K562 (cell line): ENCODE data around the gene SLC16A1. TPM values are rescaled to one million over a fixed set of nuclear protein-coding genes. Genes with fewer than 3 reads are reported as not detected.

Experiments
- FOS ChIP-seq: IDR thresholded peaks from 3 replicates; pipeline ENCODE4 v1.6.1; 2011; ENCODE audit not compliant: insufficient read length; ENCODE audit errors: extremely low read depth
- KAT2B ChIP-seq: IDR thresholded peaks from one replicate; pipeline ENCODE4 v1.6.1; 2012; ENCODE audit warnings: low read depth, mild to moderate bottlenecking, control low read depth, inconsistent platforms, low read length, moderate library complexity
- KAT7 ChIP-seq: sonication (generic); formaldehyde crosslinking; IDR thresholded peaks from 2 replicates; pipeline ENCODE4 v1.8.0; 2022; ENCODE audit warnings: missing genetic modification reagents, mild to moderate bottlenecking, borderline replicate concordance
- KLF13 ChIP-seq: fragments of 450-650 bp; IDR thresholded peaks from 2 replicates; pipeline ENCODE4 v1.6.1; 2016; ENCODE audit warnings: missing genetic modification characterization, low read depth, mild to moderate bottlenecking, missing compliant biosample characterization, moderate library complexity, borderline replicate concordance
- NFIC ChIP-seq: fragments of 450-650 bp; IDR thresholded peaks from 2 replicates; pipeline ENCODE4 v1.6.1; 2017; ENCODE audit warnings: mild to moderate bottlenecking, inconsistent platforms
- SUPT5H ChIP-seq: fragments of 450-650 bp; IDR thresholded peaks from 2 replicates; pipeline ENCODE4 v1.6.1; 2016
- TARDBP ChIP-seq: fragments of 450-650 bp; IDR thresholded peaks from 2 replicates; pipeline ENCODE4 v1.6.1; 2016
- TBL1XR1 ChIP-seq, 2 experiments: IDR thresholded peaks; 2 replicates each; pipeline ENCODE4 v1.6.1; 2012; ENCODE audit warnings: improper control_type of control experiment in 2 of 2, low read length in 2 of 2, mild to moderate bottlenecking in 1 of 2
- YBX1 ChIP-seq: fragments of 450-650 bp; IDR thresholded peaks from 2 replicates; pipeline ENCODE4 v1.7.1; 2016; ENCODE audit warnings: mild to moderate bottlenecking
- ZNF224 ChIP-seq: sonication (generic); formaldehyde crosslinking; IDR thresholded peaks from 2 replicates; pipeline ENCODE4 v1.8.0; 2022; ENCODE audit warnings: mild to moderate bottlenecking, missing genetic modification reagents
- ZNF764 ChIP-seq: fragments of 250-450 bp; sonication (Bioruptor Pico); IDR thresholded peaks from 2 replicates; pipeline ENCODE4 v1.4.0; 2020; ENCODE audit warnings: low read depth, mild to moderate bottlenecking, moderate library complexity
- polyA plus RNA-seq, 8 experiments: library from polyadenylated mRNA; depleted of rRNA in 4 of 8; stranded (reverse) in 5 of 8; unstranded in 3 of 8; fragments of >200 nt; fragmentation: Nextera tagmentation in 2 of 8; fragmentation: Illumina TruSeq in 1 of 8; extraction: Ambion mirVana in 2 of 8; extraction: Trizol in 1 of 8; gene quantifications; 2 replicates each; pipeline versions ENCODE4 v1.2.1 to v1.2.3, GENCODE V29; 2011 to 2014; ENCODE audit warnings: inconsistent platforms in 1 of 8, missing spikeins in 1 of 8
- total RNA-seq, 7 experiments: library from RNA; depleted of rRNA in 6 of 7; stranded (reverse); fragments of >200 nt in 6 of 7; fragmentation: Illumina TruSeq in 2 of 7; extraction: Trizol in 2 of 7; gene quantifications; 2 replicates each; pipeline versions ENCODE4 v1.2.1 to v1.2.3, GENCODE V29; 2011 to 2021; ENCODE audit warnings: low replicate concordance in 1 of 7
- TF ChIP-seq, protein P1 (sequence below), 2 experiments: fragments of 450-650 bp; IDR thresholded peaks; 2 replicates each; pipeline ENCODE4 v1.6.1; 2018; ENCODE audit warnings: mild to moderate bottlenecking in 2 of 2, low read depth in 1 of 2; ENCODE audit not compliant: partially characterized antibody in 2 of 2
- TF ChIP-seq, protein P2 (sequence below): fragments of 450-650 bp; formaldehyde crosslinking; IDR thresholded peaks from 2 replicates; pipeline ENCODE4 v1.4.0; 2020; ENCODE audit warnings: mild to moderate bottlenecking
- TF ChIP-seq, protein P3 (sequence below), 2 experiments: fragments of 250-450 bp in 1 of 2; fragments of 450-650 bp in 1 of 2; sonication (Bioruptor Pico) in 1 of 2; IDR thresholded peaks; 2 replicates each; pipeline versions ENCODE4 v1.6.1 to v1.8.0; 2016 to 2021; ENCODE audit warnings: mild to moderate bottlenecking in 2 of 2, moderate library complexity in 2 of 2, missing compliant biosample characterization in 1 of 2, missing genetic modification characterization in 1 of 2

The SLC16A1 gene
- total and polyA plus RNA-seq, 9 of the 15 experiments (the other 6 are each of a cell fraction or from before 2014, with no cell fraction given) = 73.1 to 244 (median 117) TPM

DNA sequence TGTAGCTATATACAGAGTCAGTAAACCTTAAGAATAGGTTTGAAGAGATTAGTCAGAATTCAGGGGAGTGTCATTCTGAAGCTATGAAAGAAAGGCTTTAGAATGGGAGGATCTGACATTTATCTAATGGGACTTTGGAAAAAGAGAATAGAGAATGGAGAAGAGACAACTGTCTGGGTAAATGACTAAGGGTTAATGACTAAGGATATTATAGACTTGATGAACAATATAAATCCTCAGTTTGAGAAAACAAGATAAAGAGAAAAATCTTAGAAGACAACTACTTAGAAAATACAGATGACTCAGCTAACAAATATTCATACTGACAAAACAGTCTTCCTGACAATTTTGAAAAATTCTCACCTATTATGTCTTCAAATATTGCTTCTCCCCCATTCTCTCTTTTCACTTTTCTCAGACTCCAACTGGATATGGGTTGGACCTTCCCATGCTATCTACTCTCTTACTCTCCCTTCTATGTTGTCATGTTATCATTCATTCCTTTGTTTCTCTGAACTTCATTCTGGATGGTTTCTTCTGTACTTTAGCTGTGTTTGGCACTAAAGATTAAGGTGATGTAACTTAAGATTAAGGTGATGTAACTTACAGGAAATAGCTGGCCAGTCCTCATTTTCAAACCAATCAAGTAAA, 20.4 kb downstream of the SLC16A1 start (continued):
- TF ChIP-seq, protein P1, sequence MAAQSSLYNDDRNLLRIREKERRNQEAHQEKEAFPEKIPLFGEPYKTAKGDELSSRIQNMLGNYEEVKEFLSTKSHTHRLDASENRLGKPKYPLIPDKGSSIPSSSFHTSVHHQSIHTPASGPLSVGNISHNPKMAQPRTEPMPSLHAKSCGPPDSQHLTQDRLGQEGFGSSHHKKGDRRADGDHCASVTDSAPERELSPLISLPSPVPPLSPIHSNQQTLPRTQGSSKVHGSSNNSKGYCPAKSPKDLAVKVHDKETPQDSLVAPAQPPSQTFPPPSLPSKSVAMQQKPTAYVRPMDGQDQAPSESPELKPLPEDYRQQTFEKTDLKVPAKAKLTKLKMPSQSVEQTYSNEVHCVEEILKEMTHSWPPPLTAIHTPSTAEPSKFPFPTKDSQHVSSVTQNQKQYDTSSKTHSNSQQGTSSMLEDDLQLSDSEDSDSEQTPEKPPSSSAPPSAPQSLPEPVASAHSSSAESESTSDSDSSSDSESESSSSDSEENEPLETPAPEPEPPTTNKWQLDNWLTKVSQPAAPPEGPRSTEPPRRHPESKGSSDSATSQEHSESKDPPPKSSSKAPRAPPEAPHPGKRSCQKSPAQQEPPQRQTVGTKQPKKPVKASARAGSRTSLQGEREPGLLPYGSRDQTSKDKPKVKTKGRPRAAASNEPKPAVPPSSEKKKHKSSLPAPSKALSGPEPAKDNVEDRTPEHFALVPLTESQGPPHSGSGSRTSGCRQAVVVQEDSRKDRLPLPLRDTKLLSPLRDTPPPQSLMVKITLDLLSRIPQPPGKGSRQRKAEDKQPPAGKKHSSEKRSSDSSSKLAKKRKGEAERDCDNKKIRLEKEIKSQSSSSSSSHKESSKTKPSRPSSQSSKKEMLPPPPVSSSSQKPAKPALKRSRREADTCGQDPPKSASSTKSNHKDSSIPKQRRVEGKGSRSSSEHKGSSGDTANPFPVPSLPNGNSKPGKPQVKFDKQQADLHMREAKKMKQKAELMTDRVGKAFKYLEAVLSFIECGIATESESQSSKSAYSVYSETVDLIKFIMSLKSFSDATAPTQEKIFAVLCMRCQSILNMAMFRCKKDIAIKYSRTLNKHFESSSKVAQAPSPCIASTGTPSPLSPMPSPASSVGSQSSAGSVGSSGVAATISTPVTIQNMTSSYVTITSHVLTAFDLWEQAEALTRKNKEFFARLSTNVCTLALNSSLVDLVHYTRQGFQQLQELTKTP (IDR thresholded peaks at IDR 0.05; ENCODE audit: low read depth in 1 of 2, partially characterized antibody in 2 of 2) = peak; percentile 61 to 89
- TF ChIP-seq TBL1XR1 (IDR thresholded peaks at IDR 0.05; ENCODE audit: low read length in 2 of 2) = peak in 1 of 2 experiments; percentile 56; a peak in 2 of 4 replicates
- TF ChIP-seq NFIC = peak; percentile 52; the same call in 1 of the 2 replicates
- no peak for TF ChIP-seq FOS
- no peak for TF ChIP-seq KAT2B
- TF ChIP-seq ZNF224 (CRISPR knock-in tag) = no peak
- TF ChIP-seq, protein P2, sequence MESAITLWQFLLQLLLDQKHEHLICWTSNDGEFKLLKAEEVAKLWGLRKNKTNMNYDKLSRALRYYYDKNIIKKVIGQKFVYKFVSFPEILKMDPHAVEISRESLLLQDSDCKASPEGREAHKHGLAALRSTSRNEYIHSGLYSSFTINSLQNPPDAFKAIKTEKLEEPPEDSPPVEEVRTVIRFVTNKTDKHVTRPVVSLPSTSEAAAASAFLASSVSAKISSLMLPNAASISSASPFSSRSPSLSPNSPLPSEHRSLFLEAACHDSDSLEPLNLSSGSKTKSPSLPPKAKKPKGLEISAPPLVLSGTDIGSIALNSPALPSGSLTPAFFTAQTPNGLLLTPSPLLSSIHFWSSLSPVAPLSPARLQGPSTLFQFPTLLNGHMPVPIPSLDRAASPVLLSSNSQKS (CRISPR knock-in tag) = no peak
- no peak for TF ChIP-seq YBX1
- TF ChIP-seq SUPT5H = no peak
- TF ChIP-seq, protein P3, sequence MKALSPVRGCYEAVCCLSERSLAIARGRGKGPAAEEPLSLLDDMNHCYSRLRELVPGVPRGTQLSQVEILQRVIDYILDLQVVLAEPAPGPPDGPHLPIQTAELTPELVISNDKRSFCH (CRISPR knock-in tag; IDR thresholded peaks at IDR 0.05) = no peak
- TF ChIP-seq, protein P3 (tag; IDR thresholded peaks at IDR 0.05) = no peak
- no peak for TF ChIP-seq KLF13 (tag)
- TF ChIP-seq KAT7 (CRISPR knock-in tag) = no peak
- no peak for TF ChIP-seq TARDBP
- TF ChIP-seq ZNF764 (CRISPR knock-in tag) = no peak
